Measurements from ENCODE around the gene ZBTB42.

Gene ZBTB42

GRCh38 chr14:104845834-104846441, 45.0 kb downstream of the ZBTB42 start:
- no peak for DNase-seq

GRCh38 chr14:104852280-104852663, 51.4 kb downstream of the ZBTB42 start:
- DNase-seq: no peak
